HepG2 (cell line): ENCODE measurements around the gene THRAP3. TPM values are rescaled to one million over a fixed set of nuclear protein-coding genes. Genes with fewer than 3 reads are reported as not detected.

ENCODE experiments used
- ASH2L ChIP-seq: fragments of 300-600, 200-600 bp; sonication (generic); IDR thresholded peaks from 2 replicates; pipeline ENCODE4 v1.7.0; 2017; ENCODE audit warnings: low read depth, mild to moderate bottlenecking, moderate library complexity, mixed read lengths, low read length; ENCODE audit not compliant: insufficient read length
- FOXO1 ChIP-seq: sonication (generic); formaldehyde crosslinking; IDR thresholded peaks from 2 replicates; pipeline ENCODE4 v1.4.0; 2020; ENCODE audit warnings: missing genetic modification reagents
- GABPB1 ChIP-seq: IDR thresholded peaks from 2 replicates; pipeline ENCODE4 v1.6.1; 2016; ENCODE audit warnings: mild to moderate bottlenecking, missing genetic modification reagents, moderate library complexity, missing compliant biosample characterization
- GLI4 ChIP-seq: sonication (generic); formaldehyde crosslinking; IDR thresholded peaks from 2 replicates; pipeline ENCODE4 v1.5.1; 2020; ENCODE audit warnings: missing genetic modification reagents, mild to moderate bottlenecking, moderate library complexity, borderline replicate concordance
- GRHL1 ChIP-seq: sonication (generic); formaldehyde crosslinking; conservative IDR thresholded peaks from 2 replicates; pipeline ENCODE4 v1.8.0; 2022; ENCODE audit warnings: missing genetic modification reagents
- HOXD1 ChIP-seq: sonication (generic); formaldehyde crosslinking; IDR thresholded peaks from 2 replicates; pipeline ENCODE4 v1.5.0; 2020; ENCODE audit warnings: missing genetic modification reagents
- IRF2 ChIP-seq: IDR thresholded peaks from 2 replicates; pipeline ENCODE4 v1.6.1; 2018; ENCODE audit warnings: missing genetic modification reagents, missing compliant biosample characterization
- PHF21A ChIP-seq: sonication (generic); formaldehyde crosslinking; IDR thresholded peaks from 2 replicates; pipeline ENCODE4 v1.5.0; 2020; ENCODE audit warnings: mild to moderate bottlenecking, missing genetic modification reagents
- POGZ ChIP-seq: sonication (generic); formaldehyde crosslinking; IDR thresholded peaks from 2 replicates; pipeline ENCODE4 v1.4.0; 2020; ENCODE audit warnings: mild to moderate bottlenecking, missing genetic modification reagents
- SP140L ChIP-seq: sonication (generic); formaldehyde crosslinking; IDR thresholded peaks from 2 replicates; pipeline ENCODE4 v1.4.0; 2020; ENCODE audit warnings: missing genetic modification reagents, borderline replicate concordance
- TBL1XR1 ChIP-seq: fragments of 150-350 bp; IDR thresholded peaks from 2 replicates; pipeline ENCODE4 v1.6.1; 2014; ENCODE audit warnings: borderline replicate concordance, low read length; ENCODE audit not compliant: partially characterized antibody
- TCF12 ChIP-seq, 2 experiments: fragments of 450-650 bp in 1 of 2; sonication (generic) in 1 of 2; formaldehyde crosslinking in 1 of 2; IDR thresholded peaks; 2 replicates each; pipeline versions ENCODE4 v1.6.1 to v1.8.0; 2017 to 2022; ENCODE audit warnings: antibody characterized with exemption in 1 of 2, mild to moderate bottlenecking in 1 of 2, missing genetic modification reagents in 1 of 2, moderate library complexity in 1 of 2
- XRCC5 ChIP-seq: fragments of 200-400 bp; formaldehyde crosslinking; optimal IDR thresholded peaks from 2 replicates; pipeline ENCODE3; 2017; ENCODE audit warnings: mild to moderate bottlenecking, low read length
- ZFY ChIP-seq: sonication (generic); formaldehyde crosslinking; IDR thresholded peaks from 2 replicates; pipeline ENCODE4 v1.4.0; 2020; ENCODE audit warnings: missing genetic modification reagents
- ZNF124 ChIP-seq: sonication (generic); formaldehyde crosslinking; IDR thresholded peaks from 2 replicates; pipeline ENCODE4 v1.4.0; 2020; ENCODE audit warnings: missing genetic modification reagents
- ZNF350 ChIP-seq: sonication (generic); formaldehyde crosslinking; IDR thresholded peaks from 2 replicates; pipeline ENCODE4 v1.4.0; 2020; ENCODE audit warnings: mild to moderate bottlenecking, low read depth, missing genetic modification reagents, borderline replicate concordance
- ZNF619 ChIP-seq: sonication (generic); formaldehyde crosslinking; IDR thresholded peaks from 2 replicates; pipeline ENCODE4 v1.4.0; 2020; ENCODE audit warnings: mild to moderate bottlenecking, missing genetic modification reagents
- ZNF674 ChIP-seq: sonication (generic); formaldehyde crosslinking; IDR thresholded peaks from 2 replicates; pipeline ENCODE4 v1.5.0; 2020; ENCODE audit warnings: low read depth, mild to moderate bottlenecking, missing genetic modification reagents
- ZNF841 ChIP-seq: sonication (generic); formaldehyde crosslinking; IDR thresholded peaks from 2 replicates; pipeline ENCODE4 v1.8.1; 2023; ENCODE audit warnings: missing genetic modification reagents, borderline replicate concordance
- polyA plus RNA-seq, 8 experiments: library from polyadenylated mRNA; depleted of rRNA in 3 of 8; stranded (reverse) in 7 of 8; unstranded in 1 of 8; fragments of >200 nt; fragmentation: Illumina TruSeq in 4 of 8; extraction: Trizol in 4 of 8; gene quantifications; 2 replicates each; pipeline versions ENCODE4 v1.2.1 to v1.2.3, GENCODE V29; 2011 to 2016; ENCODE audit warnings: low read depth in 4 of 8, missing spikeins in 1 of 8, mixed read lengths in 1 of 8; ENCODE audit not compliant: insufficient read depth in 1 of 8
- total RNA-seq, 5 experiments: library from RNA; depleted of rRNA; stranded (reverse); fragments of >200 nt; fragmentation: Illumina TruSeq; extraction: Trizol; gene quantifications; 2 replicates each; pipeline ENCODE4 v1.2.3, GENCODE V29; 2016; ENCODE audit warnings: low read depth in 1 of 5
- TF ChIP-seq, protein P1 (sequence below): IDR thresholded peaks from 2 replicates; pipeline ENCODE4 v1.6.1; 2016; ENCODE audit warnings: missing compliant biosample characterization, missing genetic modification reagents, borderline replicate concordance
- TF ChIP-seq, protein P2 (sequence below): sonication (generic); formaldehyde crosslinking; IDR thresholded peaks from 2 replicates; pipeline ENCODE4 v1.4.0; 2020; ENCODE audit warnings: missing genetic modification reagents
- TF ChIP-seq, protein P3 (sequence below): fragments of 450-650 bp; IDR thresholded peaks from 2 replicates; pipeline ENCODE4 v1.6.1; 2017; ENCODE audit warnings: mild to moderate bottlenecking

Gene THRAP3
- total and polyA plus RNA-seq, 2 of the 13 experiments (the other 11 are each of a cell fraction or from before 2014, with no cell fraction given): 45.0 to 92.6 TPM

GRCh38 chr1:36323636-36324352, 99.6 kb downstream of the THRAP3 start, which contains the start of gene EVA1B (continued):
- TF ChIP-seq, protein P1, sequence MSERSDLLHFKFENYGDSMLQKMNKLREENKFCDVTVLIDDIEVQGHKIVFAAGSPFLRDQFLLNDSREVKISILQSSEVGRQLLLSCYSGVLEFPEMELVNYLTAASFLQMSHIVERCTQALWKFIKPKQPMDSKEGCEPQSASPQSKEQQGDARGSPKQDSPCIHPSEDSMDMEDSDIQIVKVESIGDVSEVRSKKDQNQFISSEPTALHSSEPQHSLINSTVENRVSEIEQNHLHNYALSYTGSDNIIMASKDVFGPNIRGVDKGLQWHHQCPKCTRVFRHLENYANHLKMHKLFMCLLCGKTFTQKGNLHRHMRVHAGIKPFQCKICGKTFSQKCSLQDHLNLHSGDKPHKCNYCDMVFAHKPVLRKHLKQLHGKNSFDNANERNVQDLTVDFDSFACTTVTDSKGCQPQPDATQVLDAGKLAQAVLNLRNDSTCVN (CRISPR knock-in tag): 0 out of 2 replicates have a peak, but pooled peaks have one; percentile 20
- TF ChIP-seq GRHL1 (CRISPR knock-in tag) (no peak), TBL1XR1 (peak; percentile 25), ZFY (peak; percentile 75), XRCC5 (peak; percentile 45), SP140L (no peak), FOXO1 (CRISPR knock-in tag) (peak; percentile 29; the same call in 1 of the 2 replicates), TCF12 (IDR thresholded peaks at IDR 0.05) (no peak), TCF12 (CRISPR knock-in tag; IDR thresholded peaks at IDR 0.05) (peak; percentile 19; the same call in 1 of the 2 replicates), ASH2L (peak; percentile 53), ZNF674 (CRISPR knock-in tag) (no peak), IRF2 (CRISPR knock-in tag) (peak; percentile 76), ZNF124 (peak; percentile 35; the same call in 1 of the 2 replicates), GABPB1 (CRISPR knock-in tag) (peak; percentile 57), POGZ (CRISPR knock-in tag) (0 out of 2 replicates have a peak, but pooled peaks have one; percentile 26), ZNF841 (CRISPR knock-in tag) (no peak), ZNF350 (CRISPR knock-in tag) (peak; percentile 88), PHF21A (CRISPR knock-in tag) (peak; percentile 70), HOXD1 (CRISPR knock-in tag) (no peak), ZNF619 (CRISPR knock-in tag) (0 out of 2 replicates have a peak, but pooled peaks have one; percentile 34), GLI4 (no peak; the same call in 1 of the 2 replicates)
- TF ChIP-seq, protein P2, sequence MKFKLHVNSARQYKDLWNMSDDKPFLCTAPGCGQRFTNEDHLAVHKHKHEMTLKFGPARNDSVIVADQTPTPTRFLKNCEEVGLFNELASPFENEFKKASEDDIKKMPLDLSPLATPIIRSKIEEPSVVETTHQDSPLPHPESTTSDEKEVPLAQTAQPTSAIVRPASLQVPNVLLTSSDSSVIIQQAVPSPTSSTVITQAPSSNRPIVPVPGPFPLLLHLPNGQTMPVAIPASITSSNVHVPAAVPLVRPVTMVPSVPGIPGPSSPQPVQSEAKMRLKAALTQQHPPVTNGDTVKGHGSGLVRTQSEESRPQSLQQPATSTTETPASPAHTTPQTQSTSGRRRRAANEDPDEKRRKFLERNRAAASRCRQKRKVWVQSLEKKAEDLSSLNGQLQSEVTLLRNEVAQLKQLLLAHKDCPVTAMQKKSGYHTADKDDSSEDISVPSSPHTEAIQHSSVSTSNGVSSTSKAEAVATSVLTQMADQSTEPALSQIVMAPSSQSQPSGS (CRISPR knock-in tag): no peak
- TF ChIP-seq, protein P3, sequence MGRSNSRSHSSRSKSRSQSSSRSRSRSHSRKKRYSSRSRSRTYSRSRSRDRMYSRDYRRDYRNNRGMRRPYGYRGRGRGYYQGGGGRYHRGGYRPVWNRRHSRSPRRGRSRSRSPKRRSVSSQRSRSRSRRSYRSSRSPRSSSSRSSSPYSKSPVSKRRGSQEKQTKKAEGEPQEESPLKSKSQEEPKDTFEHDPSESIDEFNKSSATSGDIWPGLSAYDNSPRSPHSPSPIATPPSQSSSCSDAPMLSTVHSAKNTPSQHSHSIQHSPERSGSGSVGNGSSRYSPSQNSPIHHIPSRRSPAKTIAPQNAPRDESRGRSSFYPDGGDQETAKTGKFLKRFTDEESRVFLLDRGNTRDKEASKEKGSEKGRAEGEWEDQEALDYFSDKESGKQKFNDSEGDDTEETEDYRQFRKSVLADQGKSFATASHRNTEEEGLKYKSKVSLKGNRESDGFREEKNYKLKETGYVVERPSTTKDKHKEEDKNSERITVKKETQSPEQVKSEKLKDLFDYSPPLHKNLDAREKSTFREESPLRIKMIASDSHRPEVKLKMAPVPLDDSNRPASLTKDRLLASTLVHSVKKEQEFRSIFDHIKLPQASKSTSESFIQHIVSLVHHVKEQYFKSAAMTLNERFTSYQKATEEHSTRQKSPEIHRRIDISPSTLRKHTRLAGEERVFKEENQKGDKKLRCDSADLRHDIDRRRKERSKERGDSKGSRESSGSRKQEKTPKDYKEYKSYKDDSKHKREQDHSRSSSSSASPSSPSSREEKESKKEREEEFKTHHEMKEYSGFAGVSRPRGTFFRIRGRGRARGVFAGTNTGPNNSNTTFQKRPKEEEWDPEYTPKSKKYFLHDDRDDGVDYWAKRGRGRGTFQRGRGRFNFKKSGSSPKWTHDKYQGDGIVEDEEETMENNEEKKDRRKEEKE: no peak
